Measurements from ENCODE around the gene SPATA12.
"Not testable (repeated sequence)": the region's sequence is repeated elsewhere in the genome, so short reads cannot be mapped to it uniquely, and the experiment has no call there.

Gene SPATA12

DNA sequence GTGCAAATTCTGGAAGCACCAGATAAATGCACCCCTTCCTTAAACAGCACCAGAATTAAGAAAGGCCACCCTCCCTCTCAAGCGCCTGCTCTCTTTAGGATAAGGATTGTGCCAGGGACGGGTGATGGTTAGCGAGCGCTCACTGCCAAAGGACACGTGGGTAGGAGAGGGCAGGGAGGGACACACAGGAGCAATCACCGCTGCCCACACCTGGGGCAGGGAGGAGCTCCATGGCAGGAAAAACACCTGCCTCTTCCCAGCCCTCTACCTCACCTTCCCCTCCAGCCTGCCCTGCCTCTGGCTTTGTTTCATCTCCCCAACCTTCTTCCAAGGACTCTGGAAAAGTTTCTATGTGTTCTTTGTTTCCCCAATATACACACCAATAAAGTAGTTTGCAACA is 7.3 kb upstream of the SPATA12 start:
- DNase-seq: no peak

DNA sequence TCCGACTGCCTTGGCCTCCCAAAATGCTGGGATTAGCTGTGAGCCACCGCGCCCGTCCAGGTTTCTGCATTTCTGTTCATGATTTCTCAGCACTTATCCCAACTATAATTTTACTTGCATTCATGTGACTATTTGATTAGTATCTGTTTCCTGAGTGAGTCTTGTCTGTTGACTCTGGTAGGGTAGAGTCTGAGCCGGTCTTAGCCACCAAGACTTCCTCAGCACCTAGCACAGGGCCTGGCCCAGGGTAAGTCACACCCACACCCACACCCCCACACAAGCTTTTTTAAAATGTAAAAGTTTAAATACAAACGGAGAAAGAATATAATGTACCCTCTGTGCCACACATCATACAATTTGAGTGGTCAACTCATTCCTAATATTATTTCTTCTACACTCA is 3.1 kb upstream of the SPATA12 start:
- DNase-seq: no peak

DNA sequence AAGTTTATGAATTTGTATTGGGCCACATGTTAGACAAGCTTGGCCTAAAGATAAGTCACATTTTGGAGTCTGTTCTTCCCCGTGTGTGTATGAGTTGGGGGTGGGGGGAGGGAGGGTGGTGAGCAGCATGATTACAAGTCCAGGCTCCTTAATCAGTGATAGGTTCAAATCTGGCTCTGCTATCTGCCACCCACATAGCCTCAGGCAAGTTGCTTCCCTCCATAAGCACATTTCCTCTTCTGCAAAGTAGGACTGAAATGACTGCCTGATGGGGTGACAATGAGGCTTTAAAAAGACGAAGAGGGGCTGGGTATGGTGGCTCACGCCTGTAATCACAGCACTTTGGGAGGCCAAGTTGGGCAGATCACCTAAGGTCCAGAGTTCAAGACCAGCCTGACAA is 1.1 kb upstream of the SPATA12 start:
- no peak for DNase-seq

DNA sequence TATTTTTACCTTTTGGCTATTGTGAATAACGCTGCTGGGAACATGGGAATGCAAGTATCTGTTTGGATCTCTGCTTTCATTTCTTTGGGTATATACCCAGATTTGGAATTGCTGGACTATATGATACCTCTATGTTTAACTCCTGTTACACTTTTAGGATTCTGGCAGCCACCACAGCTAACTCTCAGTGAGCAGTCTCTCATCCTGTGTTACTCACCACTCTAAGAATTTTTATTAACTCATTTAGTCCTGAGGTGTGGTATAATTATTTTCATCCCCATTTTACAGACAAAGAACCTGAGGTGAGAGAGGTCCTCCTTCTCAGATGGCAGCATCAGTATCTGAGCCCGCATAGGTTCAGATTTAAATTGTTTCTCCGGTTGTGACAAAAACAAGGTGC is 1.1 kb downstream of the SPATA12 start:
- no peak for DNase-seq

DNA sequence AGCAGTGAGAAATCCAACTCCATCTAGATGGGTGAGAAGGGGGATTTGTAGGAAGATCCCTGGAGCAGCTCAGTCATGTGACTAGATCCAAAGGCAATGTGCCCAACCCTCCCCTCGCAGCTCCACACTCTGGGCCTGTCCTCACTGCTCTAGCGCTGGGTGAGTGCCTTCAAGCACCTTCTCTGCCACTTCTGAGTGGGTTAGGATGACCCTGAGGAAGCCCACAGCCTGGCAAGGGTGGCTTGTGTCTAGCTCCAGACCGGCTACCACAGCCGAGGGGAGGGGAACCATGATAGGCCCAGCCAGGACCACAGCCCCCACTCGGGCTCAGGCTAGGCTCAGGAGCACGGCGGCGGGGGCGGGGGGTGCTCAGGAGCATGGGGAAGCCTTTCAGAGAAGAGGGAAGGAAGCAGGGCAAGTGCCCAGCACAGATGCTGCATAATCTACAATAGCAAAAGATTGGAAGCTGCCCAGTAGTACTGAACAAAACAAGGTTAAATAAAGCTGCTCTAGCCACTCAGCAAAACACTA is 1.7 kb downstream of the SPATA12 start:
- DNase-seq: peak in 1 of 2 experiments; percentile 6

DNA sequence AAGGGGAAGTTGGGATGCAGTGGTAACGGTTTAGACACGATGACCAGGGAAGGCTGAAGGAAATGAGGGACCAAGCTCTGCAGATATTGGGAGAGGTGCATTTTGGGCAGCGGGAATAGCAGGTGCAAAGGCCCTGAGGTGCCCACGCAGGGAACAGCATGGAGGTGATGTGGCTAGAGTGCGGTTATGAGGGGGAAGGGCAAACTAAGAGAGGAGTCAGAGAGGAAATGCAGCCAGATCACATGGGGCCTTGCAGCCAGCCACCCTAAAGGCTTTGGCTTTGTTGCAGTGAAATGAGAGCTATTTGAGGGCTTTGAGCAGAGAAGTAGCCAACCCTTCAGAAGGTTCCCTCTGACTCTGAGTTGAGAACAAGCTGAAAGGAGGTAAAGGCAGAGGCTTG is 2.6 kb downstream of the SPATA12 start:
- no peak for DNase-seq

DNA sequence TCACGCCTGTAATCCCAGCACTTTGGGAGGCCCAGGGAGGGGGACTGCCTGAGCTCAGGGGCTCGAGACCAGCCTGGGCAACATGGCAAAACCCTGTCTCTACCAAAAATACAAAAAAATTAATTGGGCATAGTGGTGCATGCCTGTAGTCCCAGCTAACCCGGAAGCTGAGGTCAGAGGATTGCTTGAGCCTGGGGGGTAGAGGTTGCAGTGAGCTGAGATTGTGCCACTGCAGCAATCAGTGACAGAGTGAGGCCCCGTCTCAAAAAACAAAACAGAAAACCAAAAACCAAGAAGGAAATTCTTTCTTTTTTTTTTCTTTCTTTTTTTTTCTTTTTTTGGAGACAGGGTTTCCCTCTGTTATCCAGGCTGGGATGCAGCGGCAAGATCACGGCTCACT is 3.5 kb downstream of the SPATA12 start:
- DNase-seq: no peak

DNA sequence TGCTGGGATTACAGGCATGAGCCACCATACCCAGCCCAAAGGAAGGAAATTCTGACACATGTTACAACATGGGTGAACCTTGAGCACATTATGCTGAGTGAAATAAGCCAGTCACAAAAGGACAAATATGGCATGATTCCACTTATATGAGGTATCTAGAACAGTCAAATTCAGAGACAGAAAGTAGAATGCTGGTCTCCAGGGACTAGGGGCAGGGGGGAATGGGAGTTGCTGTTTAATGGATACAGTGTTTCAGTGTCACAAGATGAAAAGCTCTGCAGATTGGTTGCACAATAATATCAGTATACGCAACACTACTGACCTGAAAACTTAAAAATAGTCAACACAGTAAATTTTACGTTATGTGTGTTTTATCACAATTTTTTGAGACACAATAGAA is 4.1 kb downstream of the SPATA12 start:
- DNase-seq: no peak

DNA sequence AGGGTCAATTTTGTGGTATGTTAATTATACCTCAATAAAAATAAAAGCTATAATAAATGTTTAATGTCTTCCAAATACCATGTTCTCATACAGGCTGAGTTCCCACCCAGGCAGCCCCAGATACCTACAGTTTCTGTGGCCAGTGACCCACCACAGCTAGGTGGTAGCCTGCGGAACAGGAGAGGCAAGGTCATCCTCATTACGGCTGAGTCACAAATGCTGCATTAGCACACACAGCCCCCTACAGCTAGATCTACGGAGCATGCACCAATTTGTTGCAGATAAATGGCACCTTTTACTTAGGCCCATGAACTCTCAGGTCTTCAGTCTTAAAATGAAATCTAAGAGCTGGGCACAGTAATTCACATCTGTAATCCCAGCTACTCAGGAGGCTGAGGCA is 5.1 kb downstream of the SPATA12 start:
- DNase-seq: no peak

DNA sequence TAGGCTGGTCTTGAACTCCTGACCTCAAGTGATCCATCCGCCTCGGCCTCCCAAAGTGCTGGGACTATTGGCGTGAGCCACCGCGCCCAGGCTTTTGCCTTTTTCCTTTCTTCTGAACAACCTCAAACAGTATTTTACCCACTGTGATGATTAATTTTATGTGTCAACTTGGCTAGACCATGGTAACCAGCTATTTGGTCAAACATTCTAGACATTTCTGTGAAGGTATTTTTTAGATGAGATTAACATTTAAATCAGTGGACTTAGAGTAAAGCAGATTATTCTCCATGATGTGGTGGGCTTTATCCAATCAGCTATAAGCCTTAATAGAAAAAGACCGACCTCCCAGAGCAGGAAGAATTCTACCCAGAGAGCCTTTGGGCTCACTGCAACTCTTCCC is 6.0 kb downstream of the SPATA12 start:
- no peak for DNase-seq

DNA sequence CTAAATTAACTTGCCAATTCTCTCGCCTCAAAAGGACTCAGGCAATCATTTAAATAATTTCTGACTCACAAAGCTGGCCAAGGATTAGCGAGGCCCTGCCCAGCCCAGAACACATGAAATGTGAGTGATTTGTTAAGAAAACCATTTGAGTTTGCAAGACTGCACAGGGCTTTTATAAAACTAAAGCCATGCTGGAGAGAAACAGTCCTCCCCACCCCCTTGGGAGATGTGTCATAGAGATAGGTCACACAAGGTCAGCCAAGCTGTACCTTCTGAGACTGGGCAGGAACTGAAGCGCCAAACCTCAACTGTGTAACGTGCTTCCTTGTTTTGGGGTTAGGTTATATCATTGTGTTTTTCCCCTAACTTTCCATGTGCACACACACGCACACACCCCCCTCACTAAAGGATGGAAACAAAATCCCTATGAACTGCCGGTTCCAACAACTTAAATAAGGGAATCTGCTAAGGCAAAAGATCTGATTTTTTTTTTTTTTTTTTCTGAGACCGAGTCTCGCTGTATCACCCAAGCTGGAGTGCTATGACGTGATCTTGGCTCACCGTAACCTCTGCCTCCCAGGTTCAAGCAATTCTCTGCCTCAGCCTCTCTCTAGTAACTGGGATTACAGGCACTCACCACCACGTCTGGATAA is 8.1 kb downstream of the SPATA12 start:
- DNase-seq: peak in 1 of 2 experiments; percentile 3

DNA sequence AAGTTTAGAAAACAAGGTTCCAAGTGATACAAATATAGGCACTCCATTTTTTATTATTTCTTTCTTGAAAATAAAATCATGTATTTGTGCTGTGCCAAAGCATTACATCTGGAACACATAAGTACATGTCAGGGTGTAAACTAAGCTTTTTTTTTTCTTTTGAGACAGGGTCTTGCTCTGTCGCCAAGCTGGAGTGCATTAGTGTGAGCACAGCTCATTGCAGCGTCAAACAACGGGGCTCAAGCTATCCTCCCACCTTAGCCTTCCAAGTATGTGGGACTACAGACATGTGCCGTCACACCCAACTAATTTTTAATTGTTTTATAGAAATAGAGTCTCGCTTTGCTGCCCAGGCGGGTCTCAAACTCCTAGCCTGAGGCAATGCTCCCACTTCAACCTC is 9.0 kb downstream of the SPATA12 start:
- DNase-seq: no peak

DNA sequence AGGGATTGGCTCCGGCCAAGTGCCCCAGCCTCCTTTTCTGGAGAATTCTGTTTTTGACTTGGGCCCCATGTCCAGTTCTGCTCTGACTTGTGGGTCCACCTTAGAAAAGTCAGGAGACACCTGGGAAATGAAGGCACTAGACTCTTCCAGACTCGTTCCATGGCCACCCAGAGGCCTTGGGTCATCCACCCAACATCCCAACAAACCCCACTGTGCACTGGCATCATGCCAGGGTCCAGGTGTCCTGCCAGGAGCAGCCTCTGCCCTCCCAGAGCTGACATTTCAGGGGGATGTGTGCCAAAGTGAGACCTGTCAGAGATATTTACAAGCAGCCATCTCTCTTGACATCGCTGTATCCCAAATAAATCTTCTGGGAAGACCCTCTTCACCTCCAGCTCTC is 13.2 kb downstream of the SPATA12 start:
- no peak for DNase-seq

DNA sequence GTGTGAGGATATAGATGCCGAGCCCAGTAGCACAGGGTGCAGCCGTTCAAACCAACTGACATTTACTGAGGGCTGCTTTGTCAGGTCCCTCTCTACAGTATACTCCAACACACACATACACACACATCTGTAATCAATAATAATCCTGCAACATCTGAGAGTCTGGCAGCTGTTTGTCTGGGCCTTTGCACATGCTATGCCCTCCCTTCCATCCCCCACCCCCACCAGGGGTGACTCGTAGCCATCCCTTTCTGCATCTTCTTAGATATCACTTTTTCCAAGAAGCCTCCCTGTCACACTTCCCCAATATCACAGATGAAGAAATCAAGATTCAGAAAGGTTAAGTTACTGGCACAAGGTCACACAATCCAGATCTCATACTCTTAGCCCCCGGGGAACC is 13.7 kb downstream of the SPATA12 start:
- no peak for DNase-seq

DNA sequence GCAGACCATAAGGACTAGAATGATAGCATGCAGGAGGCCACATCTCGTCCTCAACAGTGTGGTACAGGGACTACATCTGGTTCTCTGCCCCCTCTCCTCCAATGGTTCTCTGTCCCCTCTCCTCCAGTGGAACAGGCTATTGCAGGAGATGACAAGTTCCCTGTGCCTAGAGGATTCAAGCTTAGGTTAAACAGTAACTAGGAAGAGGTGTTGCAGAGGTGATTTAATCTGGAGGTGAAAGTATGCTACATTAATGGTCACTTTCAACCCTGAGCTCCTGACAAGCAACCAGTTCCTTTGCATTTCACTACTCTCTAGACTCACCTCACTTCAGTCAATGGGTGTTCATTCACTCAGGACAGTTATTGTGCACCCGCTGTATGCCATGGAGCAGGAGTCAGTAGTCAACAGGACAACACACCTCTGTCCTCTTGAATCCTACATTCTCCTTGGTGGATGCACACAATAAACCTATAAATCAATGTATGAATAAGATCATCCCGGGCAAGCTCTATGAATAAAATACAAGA is 16.0 kb downstream of the SPATA12 start:
- DNase-seq: no peak

DNA sequence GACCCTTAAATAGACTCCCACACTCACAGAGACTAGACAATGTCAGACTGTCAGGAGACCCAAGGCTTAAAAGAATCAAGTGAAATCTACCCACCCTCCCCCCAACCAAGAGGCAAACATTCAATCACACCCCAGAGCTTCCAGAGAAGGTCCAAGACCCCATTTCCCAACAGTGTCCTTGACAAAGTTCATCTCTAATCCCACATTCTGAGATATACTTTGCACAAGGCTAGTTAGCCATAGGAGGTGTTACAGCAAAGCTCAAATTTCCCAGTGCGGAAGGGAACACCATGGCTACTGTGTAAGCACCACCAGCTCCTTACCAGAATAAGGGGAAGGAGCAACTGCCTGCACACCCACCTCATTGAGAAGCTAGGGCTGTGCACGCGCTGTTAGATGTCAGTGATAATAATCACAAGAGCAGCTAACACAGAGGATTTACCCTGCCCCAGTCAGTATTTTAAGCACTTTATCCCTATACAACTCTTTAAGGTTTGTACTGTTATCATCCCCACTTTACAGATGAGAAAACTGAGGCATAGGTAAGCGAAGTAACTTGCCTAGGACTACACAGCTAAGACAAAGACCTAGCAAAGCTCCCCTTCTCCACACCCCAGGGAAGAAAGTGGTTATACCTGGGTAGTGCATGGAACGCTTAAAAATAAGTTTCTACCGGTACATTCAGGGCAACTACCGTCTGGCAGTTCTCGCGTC is 17.3 kb downstream of the SPATA12 start:
- no peak for DNase-seq

DNA sequence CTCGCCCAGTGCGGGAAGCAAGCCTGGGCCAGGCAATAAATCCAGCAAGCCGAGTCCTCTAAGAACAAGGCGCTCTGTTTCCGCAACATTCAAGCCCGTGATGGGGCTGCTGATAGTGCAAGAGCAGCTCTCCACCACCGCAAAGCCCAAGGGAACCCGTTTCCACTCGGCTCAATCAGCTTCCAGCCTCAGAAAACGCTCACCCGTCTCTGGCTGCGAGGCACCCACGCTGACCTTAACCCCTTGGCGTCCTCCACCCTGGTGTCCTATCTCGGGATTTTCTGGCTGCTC is 17.8 kb downstream of the SPATA12 start:
- no peak for DNase-seq

DNA sequence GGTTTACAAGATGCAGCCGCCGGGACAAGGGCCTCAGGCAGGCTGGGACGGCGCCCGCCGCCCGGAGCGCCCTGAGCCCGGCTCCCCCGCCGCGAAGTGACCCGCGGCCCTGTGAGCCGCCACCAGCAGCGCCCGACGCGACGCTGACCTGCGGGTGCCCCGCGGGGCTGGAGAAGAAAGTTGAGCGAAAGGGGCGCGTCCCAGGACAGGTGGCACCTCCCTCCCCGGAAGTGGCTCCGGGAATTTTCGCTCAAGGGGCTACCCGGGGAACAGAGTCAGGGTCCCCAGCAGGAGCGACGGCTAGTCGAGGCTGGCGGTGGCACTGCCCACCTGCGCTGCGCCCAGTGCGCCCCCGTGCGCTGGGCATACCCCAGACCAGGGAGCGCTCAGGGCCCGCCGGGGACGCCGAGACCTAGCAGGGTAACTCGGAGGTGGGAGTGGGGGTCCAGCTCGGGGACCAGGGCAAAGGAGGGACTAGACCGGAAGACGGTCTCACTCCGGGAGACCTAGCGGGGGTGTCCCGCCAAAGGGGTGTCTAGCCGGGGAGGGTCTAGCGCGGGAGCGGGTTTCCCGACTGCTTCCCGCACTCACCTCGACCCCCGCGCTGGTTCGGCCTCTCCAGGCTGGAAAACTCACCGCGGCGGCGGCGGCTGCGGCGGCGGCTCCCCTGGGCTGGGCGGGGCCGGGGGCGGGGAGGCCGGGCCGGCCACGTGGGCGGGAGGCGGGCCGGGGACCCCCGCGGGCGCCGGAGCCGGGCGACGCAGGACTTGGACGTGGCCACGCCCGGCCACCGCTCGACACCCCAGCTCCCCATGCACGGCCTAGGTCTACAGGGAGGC is 18.4 kb downstream of the SPATA12 start:
- DNase-seq: peak in 1 of 2 experiments; percentile 31

DNA sequence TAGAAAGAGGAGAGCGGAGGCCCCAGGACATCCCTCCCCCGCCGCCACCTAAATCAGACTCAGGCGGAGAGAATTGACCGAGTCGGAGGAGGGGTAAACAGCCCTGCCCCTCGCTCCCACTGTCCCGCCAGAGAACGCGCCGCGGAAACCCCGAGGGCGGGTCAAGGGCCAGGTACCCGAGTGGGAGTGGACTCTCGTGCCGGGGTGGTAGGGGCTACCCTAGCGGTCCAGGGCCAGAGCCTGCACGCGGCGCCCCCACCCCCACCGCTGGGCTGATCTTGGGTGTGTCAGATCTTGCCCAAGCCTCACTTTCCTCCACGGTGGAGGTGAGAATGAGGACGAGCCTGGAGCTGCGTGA is 19.0 kb downstream of the SPATA12 start:
- no peak for DNase-seq

DNA sequence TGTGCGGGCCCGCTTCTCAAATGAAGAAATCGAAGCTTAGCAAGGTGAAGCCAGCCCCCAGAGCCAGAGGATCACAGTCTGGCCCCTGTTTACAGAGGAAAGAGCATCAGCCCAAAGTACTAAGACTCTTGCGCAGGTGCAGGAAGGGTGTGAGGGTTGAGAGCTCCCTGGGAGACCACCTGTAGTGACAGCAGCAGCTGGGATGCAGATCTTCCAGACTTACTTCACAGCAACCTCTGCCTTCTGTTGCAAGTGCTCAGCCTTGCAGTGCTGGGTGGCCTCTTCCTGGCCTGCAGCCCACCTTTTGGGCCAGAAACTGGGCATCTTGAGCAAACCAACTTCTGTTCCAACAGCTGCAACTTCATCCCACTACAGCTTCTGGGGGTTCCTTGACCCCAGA is 19.7 kb downstream of the SPATA12 start:
- no peak for DNase-seq

DNA sequence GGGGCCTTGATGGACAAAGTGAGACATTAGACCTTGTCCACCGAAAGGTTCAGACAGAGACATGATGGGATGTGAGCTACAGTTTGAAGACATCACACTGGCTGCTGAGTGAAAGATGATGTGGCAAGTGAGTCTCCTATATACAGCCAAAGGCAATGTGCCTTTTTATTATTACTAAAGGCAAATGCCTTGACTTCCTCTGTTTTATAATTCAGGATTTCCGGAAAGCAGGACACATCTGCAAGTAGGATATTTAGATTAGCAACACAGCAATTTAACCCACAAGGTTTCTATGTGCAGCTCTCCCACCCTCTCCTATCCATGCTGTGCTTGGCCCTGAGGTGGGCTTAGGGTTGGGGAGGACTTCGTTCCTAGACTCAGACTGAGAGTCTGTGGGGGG is 20.7 kb downstream of the SPATA12 start:
- DNase-seq: no peak

DNA sequence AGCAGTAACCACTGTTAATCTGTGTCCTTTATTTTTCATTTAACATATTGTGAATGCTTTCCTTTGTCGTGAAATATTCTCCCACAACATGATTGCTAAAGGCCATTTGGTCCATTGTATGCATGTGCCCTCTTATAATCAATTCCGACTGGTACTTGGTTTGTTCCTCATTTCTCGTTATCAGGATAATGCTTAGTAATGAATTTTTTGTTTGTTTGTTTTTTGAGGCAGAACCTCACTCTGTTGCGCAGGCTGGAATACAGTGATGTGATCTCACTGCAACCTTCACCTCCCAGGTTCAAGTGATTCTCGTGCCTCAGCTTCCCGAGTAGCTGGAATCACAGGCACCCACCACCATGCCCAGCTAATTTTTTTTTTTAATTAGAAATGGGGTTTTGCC is 22.0 kb downstream of the SPATA12 start:
- DNase-seq: no peak

DNA sequence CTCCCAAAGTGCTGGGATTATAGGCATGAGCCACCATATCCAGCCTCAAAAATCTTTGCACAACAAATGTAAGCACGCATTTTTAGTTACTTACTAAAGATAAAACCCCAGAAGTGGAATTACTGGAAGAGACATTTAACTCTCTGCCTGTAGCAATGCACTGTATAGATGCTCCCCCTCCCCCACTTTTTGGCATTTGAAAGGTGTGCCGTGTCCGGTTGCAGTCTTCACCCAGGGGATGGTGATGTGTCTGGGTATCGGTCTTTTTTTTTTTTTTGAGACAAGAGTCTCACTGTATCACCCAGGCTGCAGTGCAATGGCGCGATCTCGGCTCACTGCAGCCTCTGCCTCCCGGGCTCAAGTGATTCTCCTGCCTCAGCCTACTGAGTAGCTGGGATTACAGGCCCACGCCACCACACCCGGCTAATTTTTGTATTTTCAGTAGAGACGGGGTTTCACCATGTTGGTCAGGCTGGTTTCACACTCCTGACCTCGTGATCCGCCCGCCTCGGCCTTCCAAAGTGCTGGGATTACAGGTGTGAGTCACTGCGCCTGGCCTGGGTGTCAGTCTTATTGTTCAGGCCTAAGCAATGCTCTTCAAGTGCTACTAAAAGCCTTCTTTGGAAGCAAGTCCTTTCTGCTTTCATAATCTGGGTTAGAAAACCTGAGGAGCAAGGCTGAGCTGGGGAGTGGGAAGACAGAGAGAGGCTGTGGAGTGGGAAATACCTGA is 23.0 kb downstream of the SPATA12 start:
- DNase-seq: not testable (repeated sequence)
